ENCODE data around the gene WBP11.

GRCh38 chr12:14765398-14765797, 37.9 kb downstream of the WBP11 start:
- TF ChIP-seq CTCF (IDR thresholded peaks at IDR 0.05) (no peak), POLR2A (IDR thresholded peaks at IDR 0.05) (no peak), EP300 (IDR thresholded peaks at IDR 0.05) (no peak), POLR2AphosphoS5 (IDR thresholded peaks at IDR 0.05) (no peak)
